ENCODE measurements around the gene MFSD1. TPM values are rescaled to one million over a fixed set of nuclear protein-coding genes. Genes with fewer than 3 reads are reported as not detected.

The MFSD1 gene
- total RNA-seq, 2 experiments from 2014 or later, result 7.2 to 7.6 TPM

DNA sequence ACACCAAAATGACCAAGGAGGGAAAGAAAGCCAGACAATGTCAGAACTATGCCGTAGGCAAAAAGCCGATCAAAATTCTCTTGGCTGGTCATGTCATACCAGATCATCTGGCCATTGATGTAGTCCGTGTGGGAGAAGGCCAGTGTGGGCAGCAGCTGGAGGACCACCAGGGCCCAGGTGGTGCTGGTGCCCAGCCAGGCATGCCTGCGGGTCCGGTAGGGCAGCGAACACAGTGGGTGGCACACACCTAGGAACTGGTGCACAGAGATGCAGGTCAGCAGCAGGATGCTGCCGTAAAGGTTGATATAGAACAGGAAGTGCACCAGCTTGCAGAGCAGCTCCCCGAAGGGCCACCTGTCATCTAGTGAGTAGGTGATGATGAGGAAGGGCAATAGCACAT is 39.5 kb downstream of the MFSD1 start:
- DNase-seq (no peak), ATAC-seq (ENCODE audit: poor library complexity) (no peak)
- TF ChIP-seq, protein P1, sequence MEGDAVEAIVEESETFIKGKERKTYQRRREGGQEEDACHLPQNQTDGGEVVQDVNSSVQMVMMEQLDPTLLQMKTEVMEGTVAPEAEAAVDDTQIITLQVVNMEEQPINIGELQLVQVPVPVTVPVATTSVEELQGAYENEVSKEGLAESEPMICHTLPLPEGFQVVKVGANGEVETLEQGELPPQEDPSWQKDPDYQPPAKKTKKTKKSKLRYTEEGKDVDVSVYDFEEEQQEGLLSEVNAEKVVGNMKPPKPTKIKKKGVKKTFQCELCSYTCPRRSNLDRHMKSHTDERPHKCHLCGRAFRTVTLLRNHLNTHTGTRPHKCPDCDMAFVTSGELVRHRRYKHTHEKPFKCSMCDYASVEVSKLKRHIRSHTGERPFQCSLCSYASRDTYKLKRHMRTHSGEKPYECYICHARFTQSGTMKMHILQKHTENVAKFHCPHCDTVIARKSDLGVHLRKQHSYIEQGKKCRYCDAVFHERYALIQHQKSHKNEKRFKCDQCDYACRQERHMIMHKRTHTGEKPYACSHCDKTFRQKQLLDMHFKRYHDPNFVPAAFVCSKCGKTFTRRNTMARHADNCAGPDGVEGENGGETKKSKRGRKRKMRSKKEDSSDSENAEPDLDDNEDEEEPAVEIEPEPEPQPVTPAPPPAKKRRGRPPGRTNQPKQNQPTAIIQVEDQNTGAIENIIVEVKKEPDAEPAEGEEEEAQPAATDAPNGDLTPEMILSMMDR (IDR thresholded peaks at IDR 0.05), result no peak
- Histone ChIP-seq H3K4me3 (ENCODE audit: low read length) (no peak overlapping the region), H3K9me3 (ENCODE audit: control insufficient read depth in 1 of 2, insufficient read depth in 1 of 2, low read length in 2 of 2) (no peaks in the 10 kb centered on the region), H3K4me1 (ENCODE audit: insufficient read depth, low read length) (peaks cover 3% of the 10 kb centered on the region), H3K36me3 (ENCODE audit: insufficient read depth, low read length) (no peaks in the 10 kb centered on the region), H3K27me3 (ENCODE audit: control insufficient read depth in 1 of 2, insufficient read depth in 2 of 2, low read length in 2 of 2) (no peaks in the 10 kb centered on the region), H3K27ac (ENCODE audit: low read depth in 1 of 2, low read length in 2 of 2) (no peak overlapping the region)
- H3K4me1 Mint-ChIP-seq (ENCODE audit: low read depth), result peaks cover 3% of the 10 kb centered on the region
- ChIA-PET CTCF (no interaction called here), POLR2A (no interaction called here)
- intact Hi-C loops (cut with DNase I, micrococcal nuclease), result loop anchor here in 1 of 2 experiments (10.0 kb wide), 2 partner anchors 1163 to 1573 kb away; no protein-coding TSS in a partner anchor
- H3K27me3 Mint-ChIP-seq, result peaks cover 6% of the 10 kb centered on the region
- H3K27ac Mint-ChIP-seq, result no peak overlapping the region
- H3K9me3 Mint-ChIP-seq, result no peaks in the 10 kb centered on the region
- H3K36me3 Mint-ChIP-seq (ENCODE audit: low read depth), result no peaks in the 10 kb centered on the region
- H3K4me3 Mint-ChIP-seq, result no peak overlapping the region

DNA sequence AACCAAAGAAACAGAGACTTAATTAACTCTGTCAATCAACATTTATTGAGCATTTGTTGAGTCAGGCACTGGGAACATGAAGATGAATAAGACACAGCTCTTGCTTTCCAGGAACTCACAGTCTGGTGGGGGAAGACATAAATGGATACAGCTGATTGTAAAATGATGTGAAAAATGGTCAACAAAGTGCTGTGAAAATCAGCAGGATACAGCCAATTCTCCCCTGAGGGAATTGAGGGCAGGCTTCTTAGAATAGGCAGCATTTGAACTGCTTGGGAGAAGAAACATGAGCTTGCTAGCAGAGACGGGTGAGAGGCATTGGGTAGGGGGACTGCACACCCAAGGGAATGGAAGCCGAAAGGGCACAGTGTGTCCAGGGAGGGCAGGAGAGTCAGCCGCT is 41.1 kb downstream of the MFSD1 start:
- Histone ChIP-seq H3K4me3 (ENCODE audit: low read length) (no peak overlapping the region), H3K9me3 (ENCODE audit: control insufficient read depth in 1 of 2, insufficient read depth in 1 of 2, low read length in 2 of 2) (no peaks in the 10 kb centered on the region), H3K27me3 (ENCODE audit: control insufficient read depth in 1 of 2, insufficient read depth in 2 of 2, low read length in 2 of 2) (no peaks in the 10 kb centered on the region), H3K4me1 (ENCODE audit: insufficient read depth, low read length) (peaks cover 3% of the 10 kb centered on the region), H3K27ac (ENCODE audit: low read depth in 1 of 2, low read length in 2 of 2) (no peak overlapping the region), H3K36me3 (ENCODE audit: insufficient read depth, low read length) (no peaks in the 10 kb centered on the region)
- Mint-ChIP-seq H3K36me3 (ENCODE audit: low read depth) (no peaks in the 10 kb centered on the region), H3K4me3 (no peak overlapping the region), H3K27me3 (peaks cover 6% of the 10 kb centered on the region), H3K4me1 (ENCODE audit: low read depth) (peaks cover 3% of the 10 kb centered on the region), H3K27ac (no peak overlapping the region), H3K9me3 (no peaks in the 10 kb centered on the region)
- ATAC-seq (ENCODE audit: poor library complexity) (no peak), DNase-seq (no peak)
- intact Hi-C loops (cut with DNase I, micrococcal nuclease), result loop anchor here in 1 of 2 experiments (10.0 kb wide), 2 partner anchors 1162 to 1572 kb away; no protein-coding TSS in a partner anchor
- TF ChIP-seq, protein P1 (IDR thresholded peaks at IDR 0.05), result no peak
- ChIA-PET CTCF (no interaction called here), POLR2A (no interaction called here)

DNA sequence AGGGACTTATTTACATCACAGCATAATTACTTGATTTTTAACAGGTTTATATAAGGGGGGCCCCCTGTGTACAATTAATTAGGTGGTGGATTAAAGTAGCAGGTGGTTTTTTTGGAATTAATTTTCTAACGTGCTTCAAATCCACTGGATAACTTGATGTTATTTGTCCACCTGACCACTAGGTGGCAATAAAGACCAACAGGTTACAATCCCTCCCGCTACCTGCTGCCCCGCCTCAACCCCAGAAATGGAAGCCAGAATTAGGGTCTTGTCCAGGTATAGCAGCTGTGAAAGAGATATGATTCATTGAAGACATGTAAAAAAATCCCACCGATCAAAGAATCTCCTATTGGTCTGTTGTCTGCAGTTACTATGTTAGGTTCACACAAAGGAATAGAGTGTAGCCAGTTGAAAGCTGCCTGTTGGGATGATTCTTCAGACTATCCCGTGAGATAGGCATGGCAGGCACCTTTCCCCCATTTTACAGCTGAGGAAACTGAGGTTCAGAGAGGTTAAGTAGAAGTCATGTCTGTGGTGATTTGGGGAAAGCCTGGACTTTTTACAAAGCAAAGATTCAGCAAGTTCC is 44.0 kb downstream of the MFSD1 start:
- intact Hi-C loops (cut with DNase I, micrococcal nuclease), result loop anchor here (1.0 to 10.0 kb wide), 5 partner anchors 414 to 1641 kb away; no protein-coding TSS in a partner anchor
- Mint-ChIP-seq H3K4me3 (no peak overlapping the region), H3K27ac (no peak overlapping the region), H3K9me3 (no peaks in the 10 kb centered on the region), H3K36me3 (ENCODE audit: low read depth) (no peaks in the 10 kb centered on the region), H3K27me3 (peaks cover 6% of the 10 kb centered on the region), H3K4me1 (ENCODE audit: low read depth) (peaks cover 3% of the 10 kb centered on the region)
- DNase-seq (peak in 8 of 14 experiments; percentile 5 to 64 (median 28)), ATAC-seq (ENCODE audit: poor library complexity) (no peak)
- TF ChIP-seq, protein P1 (IDR thresholded peaks at IDR 0.05), result peak; percentile 93
- ChIA-PET CTCF (interaction anchor here (1.8 kb wide), 2 partner anchors 10 to 414 kb away, joined by 6 to 10 read pairs; no protein-coding TSS in a partner anchor), POLR2A (no interaction called here)
- no peaks in the 10 kb centered on the region for H3K27me3 ChIP-seq (ENCODE audit: control insufficient read depth in 1 of 2, insufficient read depth in 2 of 2, low read length in 2 of 2)
- H3K9me3 ChIP-seq (ENCODE audit: control insufficient read depth in 1 of 2, insufficient read depth in 1 of 2, low read length in 2 of 2), result no peaks in the 10 kb centered on the region
- H3K4me1 ChIP-seq (ENCODE audit: insufficient read depth, low read length), result peaks cover 3% of the 10 kb centered on the region
- H3K27ac ChIP-seq (ENCODE audit: low read depth in 1 of 2, low read length in 2 of 2), result no peak overlapping the region
- H3K36me3 ChIP-seq (ENCODE audit: insufficient read depth, low read length), result no peaks in the 10 kb centered on the region
- H3K4me3 ChIP-seq (ENCODE audit: low read length), result no peak overlapping the region

Measured in CD4-positive, alpha-beta T cell (primary cell).